22Rv1 (cell line): ENCODE measurements around the gene ZNF692.

Source experiments
- ZFX ChIP-seq: fragments of 450-650 bp; IDR thresholded peaks from 2 replicates; pipeline ENCODE4 v1.6.1; 2017; ENCODE audit warnings: antibody characterized with exemption, borderline replicate concordance
- TF ChIP-seq, protein P1 (sequence below): fragments of 450-650 bp; IDR thresholded peaks from 2 replicates; pipeline ENCODE4 v1.5.1; 2017; ENCODE audit warnings: mild to moderate bottlenecking

DNA sequence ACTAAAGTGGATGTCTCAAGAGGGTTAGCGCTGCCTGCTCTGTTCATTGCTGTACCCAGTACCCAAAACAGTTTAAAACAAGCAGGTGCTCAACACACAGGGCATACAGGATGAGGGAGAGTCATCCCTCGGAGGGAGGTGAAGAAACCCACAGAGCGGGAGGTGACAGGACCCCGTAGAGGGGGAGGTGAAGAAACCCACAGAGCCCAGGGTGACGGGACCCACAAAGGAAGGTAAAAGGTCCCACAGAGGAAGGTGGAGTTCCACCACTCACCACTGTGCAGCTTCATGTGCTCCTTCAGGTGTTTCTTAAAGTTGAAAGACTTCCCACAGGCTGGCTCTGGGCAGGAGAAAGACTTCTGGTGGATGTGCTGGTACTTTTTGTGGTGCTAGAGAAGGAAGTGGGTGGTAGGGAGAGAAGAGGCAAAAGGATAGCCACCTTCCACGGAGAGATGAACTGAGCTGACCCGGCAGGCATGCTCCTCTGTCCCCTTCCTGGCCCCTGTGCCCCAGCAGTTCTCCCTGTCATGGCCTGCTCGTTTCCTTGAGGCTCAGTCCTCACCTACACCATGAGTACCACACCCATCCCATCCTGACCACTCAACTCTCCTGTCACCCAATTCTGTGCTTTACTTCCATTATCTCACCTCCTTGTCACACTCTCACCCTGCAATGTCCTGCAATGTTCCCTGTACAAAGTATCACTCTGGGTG is 5.1 kb downstream of the ZNF692 start:
- TF ChIP-seq, protein P1, sequence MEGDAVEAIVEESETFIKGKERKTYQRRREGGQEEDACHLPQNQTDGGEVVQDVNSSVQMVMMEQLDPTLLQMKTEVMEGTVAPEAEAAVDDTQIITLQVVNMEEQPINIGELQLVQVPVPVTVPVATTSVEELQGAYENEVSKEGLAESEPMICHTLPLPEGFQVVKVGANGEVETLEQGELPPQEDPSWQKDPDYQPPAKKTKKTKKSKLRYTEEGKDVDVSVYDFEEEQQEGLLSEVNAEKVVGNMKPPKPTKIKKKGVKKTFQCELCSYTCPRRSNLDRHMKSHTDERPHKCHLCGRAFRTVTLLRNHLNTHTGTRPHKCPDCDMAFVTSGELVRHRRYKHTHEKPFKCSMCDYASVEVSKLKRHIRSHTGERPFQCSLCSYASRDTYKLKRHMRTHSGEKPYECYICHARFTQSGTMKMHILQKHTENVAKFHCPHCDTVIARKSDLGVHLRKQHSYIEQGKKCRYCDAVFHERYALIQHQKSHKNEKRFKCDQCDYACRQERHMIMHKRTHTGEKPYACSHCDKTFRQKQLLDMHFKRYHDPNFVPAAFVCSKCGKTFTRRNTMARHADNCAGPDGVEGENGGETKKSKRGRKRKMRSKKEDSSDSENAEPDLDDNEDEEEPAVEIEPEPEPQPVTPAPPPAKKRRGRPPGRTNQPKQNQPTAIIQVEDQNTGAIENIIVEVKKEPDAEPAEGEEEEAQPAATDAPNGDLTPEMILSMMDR = no peak
- TF ChIP-seq ZFX = no peak
